ENCODE data around the gene ZNF217. TPM values are rescaled to one million over a fixed set of nuclear protein-coding genes. Genes with fewer than 3 reads are reported as not detected.

ZNF217 gene
- total and polyA plus RNA-seq, 2 donors (not counting 1 experiment from before 2014, with no cell fraction given) = 15.5 to 92.6 TPM

DNA sequence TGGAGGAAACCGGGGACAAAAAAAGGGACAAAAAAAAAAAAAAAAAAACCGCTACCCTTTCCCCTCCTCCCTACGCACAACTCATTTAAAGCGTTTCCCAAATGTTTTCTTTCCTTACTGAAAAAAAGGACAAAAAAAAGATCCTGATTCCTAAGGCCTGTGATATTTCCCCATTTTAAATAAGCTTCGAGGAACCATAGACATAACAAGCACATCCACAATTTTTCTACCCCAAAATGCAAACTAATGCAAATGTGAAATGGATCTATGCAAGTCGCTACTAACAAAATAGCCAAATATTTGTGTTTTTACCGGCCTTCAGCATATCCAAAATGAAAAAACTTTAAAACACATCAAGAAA, 1.4 kb upstream of the ZNF217 start:
- H3K9me3 ChIP-seq (ENCODE audit: control extremely low read depth in 1 of 3, control insufficient read depth in 2 of 3, insufficient read depth in 1 of 3, low read length in 2 of 3) = no peaks in the 10 kb centered on the region
- peak overlapping the region; percentile 71 for H3K4me2 ChIP-seq (replicated peaks; ENCODE audit: low read depth, low read length, poor library complexity, severe bottlenecking)
- no peaks in the 10 kb centered on the region for H3K27me3 ChIP-seq (replicated peaks in 1 of 4; ENCODE audit: control extremely low read depth in 1 of 4, control insufficient read depth in 3 of 4, insufficient read depth in 4 of 4, low read length in 3 of 4)
- no peaks in the 10 kb centered on the region for H4K20me1 ChIP-seq (ENCODE audit: control insufficient read depth, insufficient read depth, low read length, poor library complexity, severe bottlenecking)
- DNase-seq = peak; percentile 33
- no peak for ATAC-seq (ENCODE audit: low read depth)
- peak overlapping the region; percentile 52 to 85 (median 73) for H3K4me3 ChIP-seq (ENCODE audit: control extremely low read depth in 1 of 5, extremely low read depth in 1 of 5, insufficient read depth in 1 of 5, low read depth in 2 of 5, low read length in 4 of 5)
- TF ChIP-seq, protein P1, sequence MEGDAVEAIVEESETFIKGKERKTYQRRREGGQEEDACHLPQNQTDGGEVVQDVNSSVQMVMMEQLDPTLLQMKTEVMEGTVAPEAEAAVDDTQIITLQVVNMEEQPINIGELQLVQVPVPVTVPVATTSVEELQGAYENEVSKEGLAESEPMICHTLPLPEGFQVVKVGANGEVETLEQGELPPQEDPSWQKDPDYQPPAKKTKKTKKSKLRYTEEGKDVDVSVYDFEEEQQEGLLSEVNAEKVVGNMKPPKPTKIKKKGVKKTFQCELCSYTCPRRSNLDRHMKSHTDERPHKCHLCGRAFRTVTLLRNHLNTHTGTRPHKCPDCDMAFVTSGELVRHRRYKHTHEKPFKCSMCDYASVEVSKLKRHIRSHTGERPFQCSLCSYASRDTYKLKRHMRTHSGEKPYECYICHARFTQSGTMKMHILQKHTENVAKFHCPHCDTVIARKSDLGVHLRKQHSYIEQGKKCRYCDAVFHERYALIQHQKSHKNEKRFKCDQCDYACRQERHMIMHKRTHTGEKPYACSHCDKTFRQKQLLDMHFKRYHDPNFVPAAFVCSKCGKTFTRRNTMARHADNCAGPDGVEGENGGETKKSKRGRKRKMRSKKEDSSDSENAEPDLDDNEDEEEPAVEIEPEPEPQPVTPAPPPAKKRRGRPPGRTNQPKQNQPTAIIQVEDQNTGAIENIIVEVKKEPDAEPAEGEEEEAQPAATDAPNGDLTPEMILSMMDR (IDR thresholded peaks at IDR 0.05) = no peak
- no peak for TF ChIP-seq EZH2 (IDR thresholded peaks at IDR 0.05; ENCODE audit: borderline replicate concordance, insufficient read depth, low read depth, low read length, poor library complexity, severe bottlenecking)
- peak overlapping the region; percentile 92 for H3K4me3 Mint-ChIP-seq
- H3K27ac Mint-ChIP-seq = peak overlapping the region; percentile 96
- peak overlapping the region; percentile 73 for H3K9ac ChIP-seq (ENCODE audit: low read length)
- H3K27ac ChIP-seq (ENCODE audit: low read length in 2 of 2) = peak overlapping the region; percentile 65 to 82
- peak overlapping the region; percentile 73 for H2AFZ ChIP-seq (ENCODE audit: insufficient read depth, low read depth, low read length, poor library complexity, severe bottlenecking)
- peaks cover 20 to 21% of the 10 kb centered on the region in 2 donors for H3K4me1 ChIP-seq (ENCODE audit: control insufficient read depth in 2 of 2, insufficient read depth in 2 of 2, low read length in 2 of 2)
- no peaks in the 10 kb centered on the region for H3K27me3 Mint-ChIP-seq
- ChIA-PET POLR2A (interaction anchor here (0.6 to 2.0 kb wide), 11 partner anchors 16 to 321 kb away, joined by 3 to 20 read pairs (median 4); no protein-coding TSS in a partner anchor), CTCF (interaction anchor here (0.7 to 2.9 kb wide), 13 partner anchors 15 to 344 kb away, joined by 3 to 21 read pairs (median 4); no protein-coding TSS in a partner anchor)
- H3K4me1 Mint-ChIP-seq = peaks cover 47% of the 10 kb centered on the region
- H3K9me3 Mint-ChIP-seq (ENCODE audit: insufficient read depth) = no peaks in the 10 kb centered on the region
- H3K79me2 ChIP-seq (ENCODE audit: control insufficient read depth, insufficient read depth, low read length) = peaks cover 25% of the 10 kb centered on the region
- no peaks in the 10 kb centered on the region for H3K36me3 ChIP-seq (replicated peaks in 1 of 2; ENCODE audit: control extremely low read depth in 1 of 2, control insufficient read depth in 1 of 2, extremely low read depth in 1 of 2, insufficient read depth in 2 of 2, low read length in 1 of 2)
- intact Hi-C loops (cut with micrococcal nuclease) = loop anchor here (2.0 kb wide), 3 partner anchors 16 to 134 kb away; no protein-coding TSS in a partner anchor
- 0% methylated on average over 3 of the region's 7 CpGs for WGBS (ENCODE audit: insufficient coverage)

Data from B cell (primary cell).